Right atrium auricular region (tissue), 2 donors: ENCODE results near the gene PPP2R5C. TPM values are rescaled to one million over a fixed set of nuclear protein-coding genes. Genes with fewer than 3 reads are reported as not detected.

Experiments
- DNase-seq: peaks from one replicate; pipeline ENCODE4 v3.0.0-alpha.2; 2019; ENCODE audit warnings: low spot score
- H3K27ac ChIP-seq, 2 donors: fragments of 200-600 bp; sonication (generic); 1 replicate in 1 of 2; 2 replicates in 1 of 2; pipeline ENCODE4 v1.5.1; 2016 to 2019
- H3K27me3 ChIP-seq, 2 donors: fragments of 200-600 bp; sonication (generic); one replicate each; pipeline versions ENCODE4 v1.5.1 to v1.6.0; 2017 to 2019
- H3K36me3 ChIP-seq: fragments of 200-600 bp; sonication (generic); one replicate; pipeline ENCODE4 v1.5.1; 2016
- H3K4me1 ChIP-seq, 2 donors: fragments of 200-600 bp; sonication (generic); one replicate each; pipeline versions ENCODE4 v1.5.1 to v1.6.0; 2017 to 2019
- H3K4me3 ChIP-seq, 2 donors: fragments of 200-600 bp; sonication (generic); 1 replicate in 1 of 2; 2 replicates in 1 of 2; pipeline ENCODE4 v1.5.1; 2017 to 2019; ENCODE audit warnings: mild to moderate bottlenecking in 1 of 2, moderate library complexity in 1 of 2
- H3K9me3 ChIP-seq, 2 donors: fragments of 200-600 bp; sonication (generic); one replicate each; pipeline ENCODE4 v1.5.1; 2019
- CTCF ChIP-seq, 2 donors: fragments of 200-600 bp; sonication (generic); IDR thresholded peaks; one replicate each; pipeline ENCODE4 v1.5.1; 2019; ENCODE audit warnings: antibody characterized with exemption in 2 of 2
- total RNA-seq, 2 donors: library from RNA; depleted of rRNA; stranded (reverse); fragments of >200 nt; gene quantifications; one replicate each; pipeline ENCODE4 v1.1.0, GENCODE V29; 2016

The PPP2R5C gene
- total RNA-seq, 2 donors from 2014 or later, result 82.2 to 82.9 TPM

GRCh38 chr14:101732118-101732517 lies 29.4 kb upstream of the PPP2R5C start:
- Histone ChIP-seq H3K9me3 (no peaks in the 10 kb centered on the region), H3K36me3 (no peaks in the 10 kb centered on the region), H3K4me3 (no peak overlapping the region), H3K27me3 (no peaks in the 10 kb centered on the region), H3K27ac (no peak overlapping the region), H3K4me1 (peaks cover 0 to 12% of the 10 kb centered on the region in 2 donors)
- no peak for DNase-seq
- TF ChIP-seq CTCF (IDR thresholded peaks at IDR 0.05), result no peak

GRCh38 chr14:101733211-101733610 lies 28.3 kb upstream of the PPP2R5C start:
- no peaks in the 10 kb centered on the region for H3K36me3 ChIP-seq
- H3K4me3 ChIP-seq, result no peak overlapping the region
- H3K4me1 ChIP-seq, result peaks cover 0 to 12% of the 10 kb centered on the region in 2 donors
- H3K27me3 ChIP-seq, result no peaks in the 10 kb centered on the region
- H3K27ac ChIP-seq, result no peak overlapping the region
- no peak for DNase-seq
- H3K9me3 ChIP-seq, result no peaks in the 10 kb centered on the region
- no peak for TF ChIP-seq CTCF (IDR thresholded peaks at IDR 0.05)

- Histone ChIP-seq H3K4me1 (peaks cover 0 to 12% of the 10 kb centered on the region in 2 donors), H3K4me3 (no peak overlapping the region), H3K36me3 (no peaks in the 10 kb centered on the region), H3K27ac (no peak overlapping the region), H3K27me3 (no peaks in the 10 kb centered on the region), H3K9me3 (no peaks in the 10 kb centered on the region)
- DNase-seq, result no peak
- TF ChIP-seq CTCF (IDR thresholded peaks at IDR 0.05), result no peak
Measured at GRCh38 chr14:101734246-101734847, 27.2 kb upstream of the PPP2R5C start.

- Histone ChIP-seq H3K4me1 (peaks cover 0 to 12% of the 10 kb centered on the region in 2 donors), H3K27ac (no peak overlapping the region), H3K4me3 (no peak overlapping the region), H3K36me3 (no peaks in the 10 kb centered on the region), H3K9me3 (no peaks in the 10 kb centered on the region), H3K27me3 (no peaks in the 10 kb centered on the region)
- no peak for DNase-seq
- TF ChIP-seq CTCF (IDR thresholded peaks at IDR 0.05), result no peak
Measured at GRCh38 chr14:101735453-101735852, 26.1 kb upstream of the PPP2R5C start.

GRCh38 chr14:101736071-101736470 lies 25.4 kb upstream of the PPP2R5C start:
- Histone ChIP-seq H3K36me3 (no peaks in the 10 kb centered on the region), H3K27ac (no peak overlapping the region), H3K4me3 (no peak overlapping the region), H3K9me3 (peaks cover 0 to 5% of the 10 kb centered on the region in 2 donors), H3K4me1 (peaks cover 0 to 10% of the 10 kb centered on the region in 2 donors), H3K27me3 (no peaks in the 10 kb centered on the region)
- no peak for DNase-seq
- TF ChIP-seq CTCF (IDR thresholded peaks at IDR 0.05), result no peak

- peaks cover 0 to 5% of the 10 kb centered on the region in 2 donors for H3K4me1 ChIP-seq
- no peaks in the 10 kb centered on the region for H3K27me3 ChIP-seq
- H3K36me3 ChIP-seq, result no peaks in the 10 kb centered on the region
- TF ChIP-seq CTCF (IDR thresholded peaks at IDR 0.05), result no peak
- no peak for DNase-seq
- no peak overlapping the region for H3K27ac ChIP-seq
- H3K4me3 ChIP-seq, result no peak overlapping the region
- peaks cover 0 to 8% of the 10 kb centered on the region in 2 donors for H3K9me3 ChIP-seq
Measured at GRCh38 chr14:101736585-101736984, 24.9 kb upstream of the PPP2R5C start.
